ENCODE measurements around the gene CBX1.
A peak's percentile ranks its signal among the peaks of the same experiment; 100 is the strongest.

The CBX1 gene

GRCh38 chr17:48101012-48101720, at the start of gene CBX1:
Gene CBX1 (minus strand): TSS chr17:48101478. CDS start chr17:48077004, 24,474 bp downstream.
- DNase-seq (ENCODE audit: low spot score) = peak; percentile 95

GRCh38 chr17:48150597-48151001, 49.3 kb upstream of the CBX1 start:
- no peak for DNase-seq (ENCODE audit: low spot score)

- no peak for DNase-seq (ENCODE audit: low spot score)
These were observed 48.6 kb upstream of the CBX1 start for GRCh38 chr17:48149787-48150463.

- DNase-seq (ENCODE audit: low spot score) = no peak
These were observed 47.8 kb upstream of the CBX1 start for GRCh38 chr17:48148854-48149786.

GRCh38 chr17:48148029-48148770, 46.9 kb upstream of the CBX1 start:
- no peak for DNase-seq (ENCODE audit: low spot score)

GRCh38 chr17:48144976-48145798, 43.9 kb upstream of the CBX1 start:
- DNase-seq (ENCODE audit: low spot score) = no peak

GRCh38 chr17:48144231-48144630, 43.0 kb upstream of the CBX1 start:
- no peak for DNase-seq (ENCODE audit: low spot score)

- no peak for DNase-seq (ENCODE audit: low spot score)
These were observed 42.4 kb upstream of the CBX1 start for GRCh38 chr17:48143629-48144028.

- no peak for DNase-seq (ENCODE audit: low spot score)
These were observed 38.7 kb upstream of the CBX1 start for GRCh38 chr17:48139944-48140343.

GRCh38 chr17:48137656-48138055, 36.4 kb upstream of the CBX1 start:
- no peak for DNase-seq (ENCODE audit: low spot score)

- no peak for DNase-seq (ENCODE audit: low spot score)
These were observed 33.7 kb upstream of the CBX1 start for GRCh38 chr17:48134912-48135480.

GRCh38 chr17:48132385-48132784, 31.1 kb upstream of the CBX1 start:
- no peak for DNase-seq (ENCODE audit: low spot score)

- DNase-seq (ENCODE audit: low spot score) = peak; percentile 67
These were observed 30.0 kb upstream of the CBX1 start for GRCh38 chr17:48131216-48131824.

- no peak for DNase-seq (ENCODE audit: low spot score)
These were observed 28.7 kb upstream of the CBX1 start for GRCh38 chr17:48129981-48130380.

- no peak for DNase-seq (ENCODE audit: low spot score)
These were observed 27.1 kb upstream of the CBX1 start for GRCh38 chr17:48128400-48128799.

GRCh38 chr17:48127371-48128051, 26.2 kb upstream of the CBX1 start:
- DNase-seq (ENCODE audit: low spot score) = peak; percentile 18

- DNase-seq (ENCODE audit: low spot score) = no peak
These were observed 25.2 kb upstream of the CBX1 start for GRCh38 chr17:48126532-48126850.

GRCh38 chr17:48125829-48126531, 24.7 kb upstream of the CBX1 start:
- DNase-seq (ENCODE audit: low spot score) = no peak

GRCh38 chr17:48123776-48124388, 22.6 kb upstream of the CBX1 start:
- no peak for DNase-seq (ENCODE audit: low spot score)

All from AG08396 (cell line).